Measurements from ENCODE around the gene KPTN. TPM values are rescaled to one million over a fixed set of nuclear protein-coding genes. Genes with fewer than 3 reads are reported as not detected.

Gene KPTN
- 10 to 100 TPM in 1 of 2 experiments, 1 to 10 TPM in 1; 9.7 to 10.5 TPM for total RNA-seq

- H3K9me3 Mint-ChIP-seq (ENCODE audit: low read depth) = no peaks in the 10 kb centered on the region
- H3K27ac Mint-ChIP-seq = peak within 1 kb of the TSS; percentile 98
- intact Hi-C loops (cut with DNase I, micrococcal nuclease) = loop anchor here (1.0 to 10.0 kb wide), 16 partner anchors 12 to 1599 kb away; partner anchors contain the start of genes NAPA (in 2 of the 2), ARHGAP35 (in 1 of the 2), DHX34 (in 1 of the 2) and INAFM1 (in 1 of the 2)
- H3K27me3 Mint-ChIP-seq = no peaks in the 10 kb centered on the region
- peak within 1 kb of the TSS; percentile 92 for H3K4me3 Mint-ChIP-seq
- ChIA-PET CTCF (interaction anchor here (0.6 to 3.2 kb wide), 22 partner anchors 9 to 1178 kb away, joined by 3 to 14 read pairs (median 5); partner anchors contain the start of genes DHX34 and NAPA), POLR2A (interaction anchor here (0.6 to 1.6 kb wide), 4 partner anchors 15 to 276 kb away, joined by 3 to 9 read pairs (median 4); no protein-coding TSS in a partner anchor)
- peaks cover 15% of the 10 kb centered on the region for H3K36me3 Mint-ChIP-seq (ENCODE audit: low read depth)
- DNase-seq (peak; percentile 95), ATAC-seq (peak; percentile 90)
- peaks cover 27% of the 10 kb centered on the region for H3K4me1 Mint-ChIP-seq
Measured at GRCh38 chr19:47483800-47484690, at the start of gene KPTN. Gene KPTN (minus strand): TSS chr19:47484219. CDS start chr19:47484160, 59 bp downstream.

GRCh38 chr19:47531640-47532387 lies 47.8 kb upstream of the KPTN start:
- intact Hi-C loops (cut with DNase I, micrococcal nuclease) = no loop called here
- Mint-ChIP-seq H3K4me1 (no peaks in the 10 kb centered on the region), H3K36me3 (ENCODE audit: low read depth) (no peaks in the 10 kb centered on the region), H3K9me3 (ENCODE audit: low read depth) (no peaks in the 10 kb centered on the region), H3K4me3 (no peak overlapping the region), H3K27me3 (no peaks in the 10 kb centered on the region), H3K27ac (no peak overlapping the region)
- CTCF ChIA-PET = interaction anchor here (0.8 to 1.6 kb wide), 4 partner anchors 11 to 29 kb away, joined by 3 to 6 read pairs (median 4); partner anchors contain the start of gene NAPA
- DNase-seq (no peak), ATAC-seq (no peak)
- POLR2A ChIA-PET = no interaction called here

GRCh38 chr19:47529018-47529742 lies 45.2 kb upstream of the KPTN start:
- Mint-ChIP-seq H3K36me3 (ENCODE audit: low read depth) (no peaks in the 10 kb centered on the region), H3K4me1 (no peaks in the 10 kb centered on the region), H3K4me3 (no peak overlapping the region), H3K27ac (no peak overlapping the region), H3K27me3 (no peaks in the 10 kb centered on the region), H3K9me3 (ENCODE audit: low read depth) (no peaks in the 10 kb centered on the region)
- ATAC-seq (no peak), DNase-seq (no peak)
- ChIA-PET POLR2A (no interaction called here), CTCF (interaction anchor here (0.7 kb wide), 1 partner anchor 266 kb away, joined by 3 read pairs; no protein-coding TSS in a partner anchor)
- intact Hi-C loops (cut with DNase I, micrococcal nuclease) = no loop called here

- ChIA-PET CTCF (interaction anchor here (0.6 kb wide), 1 partner anchor 182 kb away, joined by 3 read pairs; no protein-coding TSS in a partner anchor), POLR2A (no interaction called here)
- H3K27me3 Mint-ChIP-seq = no peaks in the 10 kb centered on the region
- peaks cover 3% of the 10 kb centered on the region for H3K4me1 Mint-ChIP-seq
- H3K36me3 Mint-ChIP-seq (ENCODE audit: low read depth) = no peaks in the 10 kb centered on the region
- no peak overlapping the region for H3K4me3 Mint-ChIP-seq
- DNase-seq (no peak), ATAC-seq (no peak)
- no peak overlapping the region for H3K27ac Mint-ChIP-seq
- H3K9me3 Mint-ChIP-seq (ENCODE audit: low read depth) = no peaks in the 10 kb centered on the region
- intact Hi-C loops (cut with DNase I, micrococcal nuclease) = no loop called here
Measured at GRCh38 chr19:47526798-47527197, 42.8 kb upstream of the KPTN start.

GRCh38 chr19:47523473-47523872 lies 39.5 kb upstream of the KPTN start:
- Mint-ChIP-seq H3K4me1 (peaks cover 10% of the 10 kb centered on the region), H3K9me3 (ENCODE audit: low read depth) (no peaks in the 10 kb centered on the region), H3K27ac (no peak overlapping the region), H3K4me3 (no peak overlapping the region), H3K27me3 (no peaks in the 10 kb centered on the region), H3K36me3 (ENCODE audit: low read depth) (no peaks in the 10 kb centered on the region)
- DNase-seq (no peak), ATAC-seq (no peak)
- CTCF ChIA-PET = interaction anchor here (0.6 to 1.3 kb wide), 3 partner anchors 8 to 188 kb away, joined by 3 to 5 read pairs (median 3); partner anchors contain the start of gene NAPA
- POLR2A ChIA-PET = interaction anchor here (0.6 kb wide), 1 partner anchor 13 kb away, joined by 3 read pairs; no protein-coding TSS in a partner anchor
- intact Hi-C loops (cut with DNase I, micrococcal nuclease) = no loop called here

GRCh38 chr19:47521473-47522180 lies 37.6 kb upstream of the KPTN start:
- peaks cover 25% of the 10 kb centered on the region for H3K4me1 Mint-ChIP-seq

GRCh38 chr19:47520839-47521238 lies 36.8 kb upstream of the KPTN start:
- Mint-ChIP-seq H3K4me1 (peaks cover 33% of the 10 kb centered on the region), H3K9me3 (ENCODE audit: low read depth) (no peaks in the 10 kb centered on the region)
- POLR2A ChIA-PET = no interaction called here

More at GRCh38 chr19:47521473-47522180, 37.6 kb upstream of the KPTN start:
- ChIA-PET CTCF (interaction anchor here (0.7 to 1.7 kb wide), 4 partner anchors 10 to 186 kb away, joined by 3 to 6 read pairs (median 3); no protein-coding TSS in a partner anchor), POLR2A (interaction anchor here (0.6 kb wide), 1 partner anchor 319 kb away, joined by 3 read pairs; no protein-coding TSS in a partner anchor)
- H3K4me3 Mint-ChIP-seq = no peak overlapping the region
- no peaks in the 10 kb centered on the region for H3K9me3 Mint-ChIP-seq (ENCODE audit: low read depth)
- ATAC-seq (no peak), DNase-seq (no peak)
- H3K27me3 Mint-ChIP-seq = no peaks in the 10 kb centered on the region
- no peak overlapping the region for H3K27ac Mint-ChIP-seq
- no peaks in the 10 kb centered on the region for H3K36me3 Mint-ChIP-seq (ENCODE audit: low read depth)
- intact Hi-C loops (cut with DNase I, micrococcal nuclease) = no loop called here

GRCh38 chr19:47520343-47520806 lies 36.4 kb upstream of the KPTN start:
- no peak overlapping the region for H3K4me3 Mint-ChIP-seq
- no peaks in the 10 kb centered on the region for H3K36me3 Mint-ChIP-seq (ENCODE audit: low read depth)
- ATAC-seq = no peak
- POLR2A ChIA-PET = no interaction called here
- H3K9me3 Mint-ChIP-seq (ENCODE audit: low read depth) = no peaks in the 10 kb centered on the region
- no peak overlapping the region for H3K27ac Mint-ChIP-seq
- CTCF ChIA-PET = interaction anchor here (0.5 to 1.7 kb wide), 6 partner anchors 9 to 329 kb away, joined by 3 to 6 read pairs (median 3); no protein-coding TSS in a partner anchor
- no peak for DNase-seq
- intact Hi-C loops (cut with DNase I, micrococcal nuclease) = no loop called here
- no peaks in the 10 kb centered on the region for H3K27me3 Mint-ChIP-seq
- H3K4me1 Mint-ChIP-seq = peaks cover 37% of the 10 kb centered on the region

More at GRCh38 chr19:47520839-47521238, 36.8 kb upstream of the KPTN start:
- CTCF ChIA-PET = interaction anchor here (0.5 to 1.7 kb wide), 6 partner anchors 10 to 328 kb away, joined by 3 to 6 read pairs (median 3); no protein-coding TSS in a partner anchor
- Mint-ChIP-seq H3K27me3 (no peaks in the 10 kb centered on the region), H3K4me3 (no peak overlapping the region), H3K27ac (no peak overlapping the region), H3K36me3 (ENCODE audit: low read depth) (no peaks in the 10 kb centered on the region)
- ATAC-seq (no peak), DNase-seq (no peak)
- intact Hi-C loops (cut with DNase I, micrococcal nuclease) = no loop called here

GRCh38 chr19:47518854-47519253 lies 34.8 kb upstream of the KPTN start:
- no peak overlapping the region for H3K27ac Mint-ChIP-seq
- intact Hi-C loops (cut with DNase I, micrococcal nuclease) = loop anchor here (10.0 kb wide), 2 partner anchors 176 to 846 kb away; partner anchors contain the start of genes SYNGR4 (in 1 of the 2) and TMEM143 (in 1 of the 2)
- no peak for DNase-seq
- no peak overlapping the region for H3K4me3 Mint-ChIP-seq
- ATAC-seq = no peak
- ChIA-PET CTCF (interaction anchor here (1.0 to 2.0 kb wide), 3 partner anchors 82 to 85 kb away, joined by 3 to 5 read pairs (median 3); no protein-coding TSS in a partner anchor), POLR2A (interaction anchor here (0.8 kb wide), 1 partner anchor 56 kb away, joined by 3 read pairs; no protein-coding TSS in a partner anchor)
- no peaks in the 10 kb centered on the region for H3K27me3 Mint-ChIP-seq
- peaks cover 5% of the 10 kb centered on the region for H3K36me3 Mint-ChIP-seq (ENCODE audit: low read depth)
- H3K9me3 Mint-ChIP-seq (ENCODE audit: low read depth) = no peaks in the 10 kb centered on the region
- H3K4me1 Mint-ChIP-seq = peaks cover 46% of the 10 kb centered on the region

Measured in activated CD4-positive, alpha-beta T cell treated with anti-CD3 and anti-CD28 coated beads for 36 hours (primary cell).